SU-DHL-6 (cell line): ENCODE data around the gene NPFF.

Experiments
- H2AFZ ChIP-seq: fragments of 200-600 bp; sonication (generic); 2 replicates; pipeline ENCODE4 v1.6.1; 2014; ENCODE audit warnings: low read depth, mild to moderate bottlenecking, moderate library complexity, mixed read lengths, antibody characterized with exemption, low read length; ENCODE audit not compliant: severe bottlenecking
- H3F3A ChIP-seq: fragments of 200-600 bp; shearing (Covaris generic); 2 replicates; pipeline ENCODE4 v1.6.0; 2016; ENCODE audit warnings: antibody characterized with exemption, mild to moderate bottlenecking; ENCODE audit not compliant: insufficient read depth
- H3K27ac ChIP-seq: fragments of 200-600 bp; sonication (generic); 2 replicates; pipeline ENCODE4 v1.5.1; 2016; ENCODE audit warnings: low read depth, mild to moderate bottlenecking, low read length, moderate library complexity, mixed read lengths
- H3K27me3 ChIP-seq: fragments of 200-600 bp; sonication (generic), shearing (Covaris generic); 2 replicates; pipeline ENCODE4 v1.6.0; 2014; ENCODE audit warnings: mild to moderate bottlenecking, low read length
- H3K36me3 ChIP-seq: fragments of 200-600 bp; sonication (generic); 2 replicates; pipeline ENCODE4 v1.6.1; 2014; ENCODE audit warnings: mild to moderate bottlenecking, low read length, mixed read lengths
- H3K4me2 ChIP-seq: fragments of 300-600, 200-600 bp; shearing (Covaris generic), sonication (generic); 2 replicates; pipeline ENCODE4 v1.6.0; 2014; ENCODE audit warnings: low read length, low read depth, mild to moderate bottlenecking; ENCODE audit not compliant: poor library complexity, severe bottlenecking
- H3K4me3 ChIP-seq: fragments of 200-600 bp; sonication (generic); 2 replicates; pipeline ENCODE4 v1.5.1; 2014; ENCODE audit warnings: antibody characterized with exemption, low read length, mild to moderate bottlenecking, mixed read lengths; ENCODE audit not compliant: insufficient read depth, poor library complexity, severe bottlenecking
- H3K79me2 ChIP-seq: fragments of 200-600 bp; sonication (generic); 2 replicates; pipeline ENCODE4 v1.6.1; 2014; ENCODE audit warnings: mild to moderate bottlenecking, low read length, moderate library complexity; ENCODE audit not compliant: insufficient read depth
- H3K9ac ChIP-seq: fragments of 200-600 bp; sonication (generic); 2 replicates; pipeline ENCODE4 v1.7.0; 2014; ENCODE audit warnings: mild to moderate bottlenecking, low read length
- H3K9me2 ChIP-seq: fragments of 200-600 bp; sonication (generic); replicated peaks from 2 replicates; pipeline ENCODE4 v1.6.1; 2014; ENCODE audit warnings: low read length; ENCODE audit not compliant: insufficient read depth
- H3K9me3 ChIP-seq: fragments of 200-600 bp; sonication (generic); 2 replicates; pipeline ENCODE4 v1.6.1; 2014; ENCODE audit warnings: low read length, mixed read lengths; ENCODE audit not compliant: insufficient read depth
- H4K20me1 ChIP-seq: fragments of 200-600 bp; sonication (generic); 2 replicates; pipeline ENCODE4 v1.6.1; 2014; ENCODE audit warnings: low read depth, mild to moderate bottlenecking, antibody characterized with exemption, low read length, moderate library complexity, mixed read lengths
- CTCF ChIP-seq: fragments of 200-600 bp; sonication (generic); IDR thresholded peaks from one replicate; pipeline ENCODE4 v1.5.1; 2017; ENCODE audit warnings: antibody characterized with exemption, mild to moderate bottlenecking, low read length, moderate library complexity; ENCODE audit not compliant: insufficient read depth, poor library complexity, severe bottlenecking
- EZH2phosphoT487 ChIP-seq: fragments of 200-600 bp; sonication (generic), shearing (Covaris generic); conservative IDR thresholded peaks from 2 replicates; pipeline ENCODE4 v1.6.1; 2018; ENCODE audit warnings: mild to moderate bottlenecking, antibody characterized with exemption, low read length, moderate library complexity, mixed read lengths

NPFF gene

GRCh38 chr12:53467082-53467481 lies 40.2 kb downstream of the NPFF start:
- no peak overlapping the region for H3K4me2 ChIP-seq

GRCh38 chr12:53466640-53467039 lies 40.6 kb downstream of the NPFF start:
- no peak overlapping the region for H3K9ac ChIP-seq
- peaks cover 21% of the 10 kb centered on the region for H3F3A ChIP-seq
- H2AFZ ChIP-seq, result no peak overlapping the region
- no peak overlapping the region for H3K4me3 ChIP-seq
- H4K20me1 ChIP-seq, result peaks cover 20% of the 10 kb centered on the region; the same call in 1 of the 2 replicates
- no peaks in the 10 kb centered on the region for H3K27me3 ChIP-seq
- H3K9me3 ChIP-seq, result no peaks in the 10 kb centered on the region
- H3K36me3 ChIP-seq, result peaks cover 79% of the 10 kb centered on the region
- H3K4me2 ChIP-seq, result no peak overlapping the region
- no peak overlapping the region for H3K27ac ChIP-seq
- TF ChIP-seq CTCF (no peak), EZH2phosphoT487 (no peak)
- H3K79me2 ChIP-seq, result peaks cover 33% of the 10 kb centered on the region
- no peaks in the 10 kb centered on the region for H3K9me2 ChIP-seq

More at GRCh38 chr12:53467082-53467481, 40.2 kb downstream of the NPFF start:
- peaks cover 29% of the 10 kb centered on the region for H3K79me2 ChIP-seq
- H3F3A ChIP-seq, result peaks cover 22% of the 10 kb centered on the region
- TF ChIP-seq EZH2phosphoT487 (no peak), CTCF (no peak)
- H3K27me3 ChIP-seq, result no peaks in the 10 kb centered on the region
- H3K9me3 ChIP-seq, result no peaks in the 10 kb centered on the region
- H3K4me3 ChIP-seq, result no peak overlapping the region
- H3K9me2 ChIP-seq, result no peaks in the 10 kb centered on the region
- no peak overlapping the region for H2AFZ ChIP-seq
- peaks cover 75% of the 10 kb centered on the region for H3K36me3 ChIP-seq
- H3K9ac ChIP-seq, result no peak overlapping the region
- H3K27ac ChIP-seq, result no peak overlapping the region
- H4K20me1 ChIP-seq, result peaks cover 20% of the 10 kb centered on the region; the same call in 1 of the 2 replicates

- Histone ChIP-seq H3K9me3 (no peaks in the 10 kb centered on the region), H2AFZ (no peak overlapping the region), H3K79me2 (peaks cover 41% of the 10 kb centered on the region), H3K9me2 (no peaks in the 10 kb centered on the region), H3K9ac (no peak overlapping the region), H3K4me3 (no peak overlapping the region), H4K20me1 (peaks cover 27% of the 10 kb centered on the region; the same call in 1 of the 2 replicates), H3K27me3 (no peaks in the 10 kb centered on the region), H3F3A (peaks cover 28% of the 10 kb centered on the region), H3K36me3 (peaks cover 84% of the 10 kb centered on the region), H3K27ac (no peak overlapping the region), H3K4me2 (no peak overlapping the region)
- TF ChIP-seq CTCF (no peak), EZH2phosphoT487 (no peak)
These were observed 41.6 kb downstream of the NPFF start for GRCh38 chr12:53465679-53466078.
